H54 (cell line): ENCODE data around the gene FGF12.
A peak's percentile ranks its signal among the peaks of the same experiment; 100 is the strongest.

ENCODE experiments used
- DNase-seq: peaks from one replicate; pipeline ENCODE4 v3.0.0; 2011; ENCODE audit warnings: low spot score, mixed read lengths; ENCODE audit not compliant: insufficient read length
- FAIRE-seq: peaks from 3 replicates; lab custom pipeline; 2011; peaks lifted over from hg19 to GRCh38; lab: Jason Lieb, UNC
- POLR2A ChIP-seq: IDR thresholded peaks from 2 replicates; pipeline ENCODE4 v1.6.1; 2011; ENCODE audit warnings: low read depth, mild to moderate bottlenecking, low read length

Gene FGF12

GRCh38 chr3:192326656-192327055 is 400.7 kb downstream of the FGF12 start:
- no peak for FAIRE-seq
- no peak for DNase-seq
- no peak for TF ChIP-seq POLR2A

DNA sequence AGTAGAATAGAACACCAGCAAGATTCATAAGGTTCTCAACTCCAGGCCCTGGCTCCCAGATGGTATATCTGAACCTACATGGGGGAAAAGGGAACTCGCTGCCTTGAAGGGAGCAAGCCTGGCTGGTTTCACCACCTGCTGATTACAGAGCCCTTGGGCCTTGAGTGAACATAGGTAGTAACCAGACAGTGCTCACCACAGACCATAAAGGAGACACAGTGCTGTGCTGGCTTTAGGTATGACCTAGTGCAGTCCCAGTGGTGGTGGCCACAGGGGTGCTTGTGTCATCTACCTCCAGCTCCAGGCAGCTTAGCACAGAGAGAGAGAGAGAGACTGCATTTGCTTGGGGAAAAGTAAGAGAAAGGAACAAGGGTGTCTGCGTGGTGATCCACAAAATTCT is 409.8 kb downstream of the FGF12 start:
- DNase-seq = no peak
- no peak for FAIRE-seq
- TF ChIP-seq POLR2A = no peak

- no peak for TF ChIP-seq POLR2A
- DNase-seq (no peak), FAIRE-seq (peak; percentile 27)
These were observed 413.7 kb downstream of the FGF12 start for GRCh38 chr3:192313605-192314004.

DNA sequence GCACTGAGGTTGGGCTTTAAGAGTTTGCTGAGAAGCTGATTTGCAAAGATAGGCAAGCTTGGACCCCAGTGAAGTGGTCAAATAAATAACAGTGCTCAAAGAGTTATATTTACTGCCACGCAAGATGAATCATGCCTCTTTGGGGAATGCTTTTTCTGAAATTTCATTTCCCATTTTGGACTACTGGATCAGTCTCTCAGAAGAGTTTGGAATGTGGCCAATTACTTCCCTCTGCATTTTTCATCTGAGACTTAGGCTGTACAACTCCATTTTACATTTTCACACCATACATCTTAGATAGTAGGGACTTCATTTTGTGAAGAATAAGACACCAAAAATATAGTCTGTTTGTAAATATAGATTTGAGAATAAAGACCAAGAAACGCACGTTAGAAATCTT is 419.7 kb downstream of the FGF12 start:
- TF ChIP-seq POLR2A = no peak
- DNase-seq = no peak
- no peak for FAIRE-seq

DNA sequence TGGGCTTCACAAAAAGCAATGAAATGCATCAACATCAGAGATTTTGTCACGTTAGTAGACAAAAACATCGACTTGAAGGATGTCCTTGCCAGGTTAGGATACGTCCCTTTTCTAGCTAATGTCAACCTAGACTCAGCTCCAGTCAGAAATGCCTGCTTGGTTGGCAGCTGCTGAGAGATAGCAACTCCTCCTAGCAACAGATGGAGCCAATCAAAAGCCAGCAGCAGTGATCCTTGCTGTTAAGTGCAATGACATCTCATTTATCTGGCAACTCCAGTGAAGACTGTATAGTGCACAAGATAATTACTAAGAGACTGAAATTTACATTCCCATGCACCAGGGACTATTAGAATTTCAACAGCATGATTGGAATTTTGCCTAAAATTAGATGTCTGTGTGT is 424.1 kb downstream of the FGF12 start:
- TF ChIP-seq POLR2A = no peak
- no peak for DNase-seq
- FAIRE-seq = peak; percentile 61

- no peak for DNase-seq
- FAIRE-seq = peak; percentile 70
- TF ChIP-seq POLR2A = no peak
These were observed 424.6 kb downstream of the FGF12 start for GRCh38 chr3:192302721-192303120.

- no peak for FAIRE-seq
- TF ChIP-seq POLR2A = no peak
- no peak for DNase-seq
These were observed 427.4 kb downstream of the FGF12 start for GRCh38 chr3:192299921-192300320.

DNA sequence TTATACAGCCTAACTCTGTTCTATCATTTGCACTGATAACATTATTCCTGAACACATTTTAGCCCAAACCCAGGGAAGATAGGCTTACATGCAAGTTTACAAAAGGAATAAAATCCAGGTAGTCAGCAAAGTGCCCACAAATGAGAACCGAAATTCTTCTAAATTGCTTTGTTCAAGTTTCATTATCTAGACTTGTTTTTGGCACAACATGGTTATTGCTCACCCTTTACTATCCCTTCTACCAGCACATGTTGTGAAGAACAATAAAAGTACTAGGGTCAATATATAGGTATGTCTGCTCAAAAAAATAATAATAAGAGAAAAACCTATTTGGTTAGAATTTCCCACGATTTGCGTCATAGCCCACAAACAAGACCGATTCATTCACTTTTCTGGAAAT is 430.5 kb downstream of the FGF12 start:
- TF ChIP-seq POLR2A = no peak
- DNase-seq (no peak), FAIRE-seq (no peak)

GRCh38 chr3:192284443-192285072 is 442.8 kb downstream of the FGF12 start:
- TF ChIP-seq POLR2A = no peak
- peak; percentile 81 for FAIRE-seq
- DNase-seq = no peak

- DNase-seq (no peak), FAIRE-seq (no peak)
- TF ChIP-seq POLR2A = no peak
These were observed 446.0 kb downstream of the FGF12 start for GRCh38 chr3:192281207-192281880.

DNA sequence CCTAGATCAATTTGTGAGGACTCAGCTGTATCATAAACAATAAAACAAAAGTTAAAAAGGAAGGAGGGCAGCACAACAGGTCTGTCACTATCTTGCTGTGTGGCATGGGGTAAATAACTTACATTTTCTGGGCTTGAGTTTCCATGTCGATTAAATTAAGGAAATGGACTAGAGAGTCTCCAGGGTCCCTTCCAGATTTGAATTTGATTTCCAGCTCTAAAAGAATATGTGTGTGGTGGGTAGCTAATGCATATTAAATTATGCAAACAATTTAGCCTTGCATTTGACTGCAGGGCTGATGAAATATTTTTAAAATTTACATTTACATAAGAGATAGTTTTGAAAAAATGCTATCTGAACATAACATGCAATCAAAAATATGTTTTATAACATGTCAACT is 447.7 kb downstream of the FGF12 start:
- DNase-seq (no peak), FAIRE-seq (peak; percentile 30)
- no peak for TF ChIP-seq POLR2A

DNA sequence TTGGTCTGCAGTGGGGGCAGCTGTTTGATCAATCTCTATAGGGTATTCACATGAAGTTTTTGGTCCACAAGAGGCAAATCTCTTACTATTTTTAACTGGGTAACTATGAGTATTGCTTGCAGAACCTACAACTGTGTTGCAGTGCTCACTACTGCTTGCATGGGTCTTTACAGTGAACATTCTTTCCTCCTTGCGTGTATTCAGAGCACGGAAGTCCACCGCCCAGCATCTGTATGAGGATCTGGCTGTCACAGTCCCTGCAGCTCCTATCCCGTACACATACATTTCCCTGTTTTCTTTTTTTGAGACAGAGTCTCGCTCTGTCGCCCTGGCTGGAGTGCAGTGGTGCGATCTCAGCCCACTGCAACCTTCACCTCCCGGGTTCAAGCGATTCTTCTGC is 449.9 kb downstream of the FGF12 start:
- no peak for TF ChIP-seq POLR2A
- DNase-seq = no peak
- FAIRE-seq = no peak

DNA sequence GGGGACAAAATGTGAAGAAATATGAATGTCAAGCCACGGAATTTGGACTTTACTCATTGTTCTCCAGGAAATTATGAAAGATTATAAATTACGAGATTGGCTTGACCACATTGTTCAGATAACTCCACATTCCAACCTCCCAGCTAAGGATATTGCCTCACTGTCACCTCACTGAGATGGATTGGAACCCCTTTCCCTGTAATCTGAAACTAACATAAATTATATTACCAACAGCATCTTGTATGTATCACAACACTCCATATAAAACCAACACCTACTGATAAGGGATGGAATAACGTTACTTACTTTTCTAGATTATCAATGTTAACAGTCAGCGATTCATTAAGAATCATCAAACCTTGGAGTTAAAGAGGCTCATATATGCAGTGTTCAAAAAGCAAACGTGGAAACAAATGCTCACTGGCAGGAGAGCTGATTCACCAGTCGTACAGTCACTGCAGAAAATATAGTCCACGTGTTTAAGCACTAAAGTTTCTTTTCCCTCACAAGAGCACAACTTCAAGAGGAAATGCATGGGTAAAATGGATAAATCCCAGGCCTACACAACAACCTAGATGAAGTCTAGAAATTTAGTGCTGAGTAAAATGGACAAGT is 451.5 kb downstream of the FGF12 start:
- FAIRE-seq (peak; percentile 89), DNase-seq (no peak)
- no peak for TF ChIP-seq POLR2A

- no peak for FAIRE-seq
- no peak for DNase-seq
- TF ChIP-seq POLR2A = no peak
These were observed 453.7 kb downstream of the FGF12 start for GRCh38 chr3:192273697-192274010.

- TF ChIP-seq POLR2A = no peak
- FAIRE-seq (no peak), DNase-seq (no peak)
These were observed 454.2 kb downstream of the FGF12 start for GRCh38 chr3:192273001-192273696.
